T-helper 1 cell treated with Interleukin-12 subunit alpha and Interleukin-12 subunit beta and Interleukin-4 antibody, amounts not matched to agents 30 μg/mL and 1 μg/mL, for 36 hours (primary cell): ENCODE measurements around the gene TRABD2B.

Source experiments
- H3K27ac Mint-ChIP-seq: one replicate; pipeline ENCODE4 v1.8.0; 2021; ENCODE audit warnings: mild to moderate bottlenecking, mixed read lengths
- H3K27me3 Mint-ChIP-seq: one replicate; pipeline ENCODE4 v1.8.0; 2021; ENCODE audit warnings: low read depth, mixed read lengths
- H3K36me3 Mint-ChIP-seq: one replicate; pipeline ENCODE4 v1.8.0; 2021; ENCODE audit warnings: low read depth, mixed read lengths
- H3K4me1 Mint-ChIP-seq: one replicate; pipeline ENCODE4 v1.8.0; 2021; ENCODE audit warnings: low read depth, mixed read lengths
- H3K4me3 Mint-ChIP-seq: one replicate; pipeline ENCODE4 v1.8.0; 2021; ENCODE audit warnings: mild to moderate bottlenecking, moderate library complexity, mixed read lengths
- H3K9me3 Mint-ChIP-seq: one replicate; pipeline ENCODE4 v1.8.0; 2021; ENCODE audit warnings: mixed read lengths

Gene TRABD2B

GRCh38 chr1:47818682-47819573 lies 178.3 kb downstream of the TRABD2B start:
- no peaks in the 10 kb centered on the region for H3K4me1 Mint-ChIP-seq
- no peaks in the 10 kb centered on the region for H3K9me3 Mint-ChIP-seq
- no peaks in the 10 kb centered on the region for H3K36me3 Mint-ChIP-seq
- no peaks in the 10 kb centered on the region for H3K27me3 Mint-ChIP-seq
- no peak overlapping the region for H3K27ac Mint-ChIP-seq
- H3K4me3 Mint-ChIP-seq = no peak overlapping the region

GRCh38 chr1:47817861-47818260 lies 179.3 kb downstream of the TRABD2B start:
- H3K9me3 Mint-ChIP-seq = no peaks in the 10 kb centered on the region
- H3K4me1 Mint-ChIP-seq = no peaks in the 10 kb centered on the region
- no peak overlapping the region for H3K4me3 Mint-ChIP-seq
- H3K27me3 Mint-ChIP-seq = no peaks in the 10 kb centered on the region
- H3K27ac Mint-ChIP-seq = no peak overlapping the region
- no peaks in the 10 kb centered on the region for H3K36me3 Mint-ChIP-seq

- Mint-ChIP-seq H3K9me3 (no peaks in the 10 kb centered on the region), H3K4me1 (no peaks in the 10 kb centered on the region), H3K4me3 (no peak overlapping the region), H3K27me3 (no peaks in the 10 kb centered on the region), H3K27ac (no peak overlapping the region), H3K36me3 (no peaks in the 10 kb centered on the region)
These were observed 180.7 kb downstream of the TRABD2B start for GRCh38 chr1:47816325-47817071.

GRCh38 chr1:47814612-47815395 lies 182.4 kb downstream of the TRABD2B start:
- no peaks in the 10 kb centered on the region for H3K36me3 Mint-ChIP-seq
- no peak overlapping the region for H3K4me3 Mint-ChIP-seq
- no peaks in the 10 kb centered on the region for H3K4me1 Mint-ChIP-seq
- no peak overlapping the region for H3K27ac Mint-ChIP-seq
- no peaks in the 10 kb centered on the region for H3K27me3 Mint-ChIP-seq
- H3K9me3 Mint-ChIP-seq = no peaks in the 10 kb centered on the region

GRCh38 chr1:47813970-47814369 lies 183.2 kb downstream of the TRABD2B start:
- no peak overlapping the region for H3K27ac Mint-ChIP-seq
- no peaks in the 10 kb centered on the region for H3K4me1 Mint-ChIP-seq

GRCh38 chr1:47812904-47813514 lies 184.2 kb downstream of the TRABD2B start:
- no peaks in the 10 kb centered on the region for H3K4me1 Mint-ChIP-seq
- no peaks in the 10 kb centered on the region for H3K9me3 Mint-ChIP-seq

More at GRCh38 chr1:47813970-47814369, 183.2 kb downstream of the TRABD2B start:
- Mint-ChIP-seq H3K36me3 (no peaks in the 10 kb centered on the region), H3K9me3 (no peaks in the 10 kb centered on the region), H3K4me3 (no peak overlapping the region), H3K27me3 (no peaks in the 10 kb centered on the region)

GRCh38 chr1:47810964-47811682 lies 186.1 kb downstream of the TRABD2B start:
- Mint-ChIP-seq H3K27me3 (no peaks in the 10 kb centered on the region), H3K9me3 (no peaks in the 10 kb centered on the region), H3K27ac (no peak overlapping the region), H3K36me3 (no peaks in the 10 kb centered on the region), H3K4me1 (no peaks in the 10 kb centered on the region), H3K4me3 (no peak overlapping the region)

More at GRCh38 chr1:47812904-47813514, 184.2 kb downstream of the TRABD2B start:
- H3K27me3 Mint-ChIP-seq = no peaks in the 10 kb centered on the region
- H3K36me3 Mint-ChIP-seq = no peaks in the 10 kb centered on the region
- no peak overlapping the region for H3K4me3 Mint-ChIP-seq
- no peak overlapping the region for H3K27ac Mint-ChIP-seq

GRCh38 chr1:47809301-47810084 lies 187.7 kb downstream of the TRABD2B start:
- no peak overlapping the region for H3K27ac Mint-ChIP-seq
- no peaks in the 10 kb centered on the region for H3K36me3 Mint-ChIP-seq
- H3K27me3 Mint-ChIP-seq = no peaks in the 10 kb centered on the region
- no peaks in the 10 kb centered on the region for H3K4me1 Mint-ChIP-seq
- H3K9me3 Mint-ChIP-seq = no peaks in the 10 kb centered on the region
- H3K4me3 Mint-ChIP-seq = no peak overlapping the region

GRCh38 chr1:47808612-47809011 lies 188.6 kb downstream of the TRABD2B start:
- no peak overlapping the region for H3K4me3 Mint-ChIP-seq
- H3K9me3 Mint-ChIP-seq = no peaks in the 10 kb centered on the region
- H3K4me1 Mint-ChIP-seq = no peaks in the 10 kb centered on the region
- no peak overlapping the region for H3K27ac Mint-ChIP-seq
- no peaks in the 10 kb centered on the region for H3K36me3 Mint-ChIP-seq
- no peaks in the 10 kb centered on the region for H3K27me3 Mint-ChIP-seq

- no peaks in the 10 kb centered on the region for H3K27me3 Mint-ChIP-seq
- no peaks in the 10 kb centered on the region for H3K9me3 Mint-ChIP-seq
- H3K4me3 Mint-ChIP-seq = no peak overlapping the region
- H3K36me3 Mint-ChIP-seq = no peaks in the 10 kb centered on the region
- no peak overlapping the region for H3K27ac Mint-ChIP-seq
- H3K4me1 Mint-ChIP-seq = no peaks in the 10 kb centered on the region
These were observed 191.2 kb downstream of the TRABD2B start for GRCh38 chr1:47805921-47806361.

- no peak overlapping the region for H3K27ac Mint-ChIP-seq
- H3K36me3 Mint-ChIP-seq = no peaks in the 10 kb centered on the region
- no peak overlapping the region for H3K4me3 Mint-ChIP-seq
- no peaks in the 10 kb centered on the region for H3K9me3 Mint-ChIP-seq
- no peaks in the 10 kb centered on the region for H3K4me1 Mint-ChIP-seq
- H3K27me3 Mint-ChIP-seq = no peaks in the 10 kb centered on the region
These were observed 192.2 kb downstream of the TRABD2B start for GRCh38 chr1:47805018-47805417.

- Mint-ChIP-seq H3K4me1 (no peaks in the 10 kb centered on the region), H3K9me3 (no peaks in the 10 kb centered on the region), H3K36me3 (no peaks in the 10 kb centered on the region), H3K4me3 (no peak overlapping the region), H3K27ac (no peak overlapping the region), H3K27me3 (no peaks in the 10 kb centered on the region)
These were observed 193.2 kb downstream of the TRABD2B start for GRCh38 chr1:47803815-47804501.
